H9 (cell line): ENCODE results near the gene FAM219A. TPM values are rescaled to one million over a fixed set of nuclear protein-coding genes. Genes with fewer than 3 reads are reported as not detected.

Source experiments
- DNase-seq: peaks from one replicate; pipeline ENCODE4 v3.0.0-alpha.2; 2017
- H2AFZ ChIP-seq: one replicate; pipeline ENCODE4 v1.6.1; 2013; ENCODE audit warnings: mild to moderate bottlenecking, low read length, control low read depth, moderate library complexity
- H2AK5ac ChIP-seq: 2 replicates; pipeline ENCODE4 v1.6.1; 2013; ENCODE audit warnings: low read length, control low read depth, mixed read lengths; ENCODE audit not compliant: insufficient read length
- H2BK120ac ChIP-seq: one replicate; pipeline ENCODE4 v1.6.1; 2013; ENCODE audit warnings: low read depth, mild to moderate bottlenecking, low read length, control low read depth, inconsistent platforms; ENCODE audit not compliant: poor library complexity, severe bottlenecking
- H2BK12ac ChIP-seq: 2 replicates; pipeline ENCODE4 v1.6.1; 2013; ENCODE audit warnings: low read length, control low read depth, mixed read lengths, low read depth; ENCODE audit not compliant: insufficient read length
- H2BK15ac ChIP-seq: 2 replicates; pipeline ENCODE4 v1.6.1; 2013; ENCODE audit warnings: low read depth, low read length, control low read depth
- H2BK20ac ChIP-seq: one replicate; pipeline ENCODE4 v1.6.1; 2013; ENCODE audit warnings: low read depth, mild to moderate bottlenecking, low read length, control low read depth, inconsistent platforms; ENCODE audit not compliant: poor library complexity, severe bottlenecking
- H2BK5ac ChIP-seq: 2 replicates; pipeline ENCODE4 v1.6.1; 2013; ENCODE audit warnings: low read length, control low read depth, mixed read lengths; ENCODE audit not compliant: insufficient read length
- H3K14ac ChIP-seq: 2 replicates; pipeline ENCODE4 v1.6.1; 2013; ENCODE audit warnings: low read length, control low read depth; ENCODE audit not compliant: insufficient read depth
- H3K18ac ChIP-seq: 2 replicates; pipeline ENCODE4 v1.6.1; 2013; ENCODE audit warnings: low read depth, mild to moderate bottlenecking, mixed read lengths, low read length, control low read depth; ENCODE audit not compliant: insufficient read length
- H3K23ac ChIP-seq: 2 replicates; pipeline ENCODE4 v1.6.1; 2013; ENCODE audit warnings: low read length, control low read depth, mixed read lengths, low read depth; ENCODE audit not compliant: insufficient read length
- H3K23me2 ChIP-seq: 2 replicates; pipeline ENCODE4 v1.6.1; 2013; ENCODE audit warnings: low read depth, mild to moderate bottlenecking, mixed read lengths, low read length, control low read depth; ENCODE audit not compliant: insufficient read length, poor library complexity, severe bottlenecking
- H3K27ac ChIP-seq: 2 replicates; pipeline ENCODE4 v1.5.1; 2013; ENCODE audit warnings: low read length, control low read depth, mixed read lengths, low read depth; ENCODE audit not compliant: insufficient read length
- H3K27me3 ChIP-seq: 2 replicates; pipeline ENCODE4 v1.6.1; 2013; ENCODE audit warnings: low read length, control low read depth, inconsistent platforms; ENCODE audit not compliant: insufficient read depth
- H3K4ac ChIP-seq: 2 replicates; pipeline ENCODE4 v1.6.1; 2013; ENCODE audit warnings: low read depth, mild to moderate bottlenecking, control low read depth, inconsistent platforms, low read length, moderate library complexity
- H3K4me1 ChIP-seq: 2 replicates; pipeline ENCODE4 v1.6.1; 2013; ENCODE audit warnings: low read length, control low read depth, inconsistent platforms; ENCODE audit not compliant: insufficient read depth
- H3K4me2 ChIP-seq: 2 replicates; pipeline ENCODE4 v1.6.1; 2013; ENCODE audit warnings: low read length, control low read depth, mixed read lengths; ENCODE audit not compliant: insufficient read length, insufficient read depth
- H3K56ac ChIP-seq: 2 replicates; pipeline ENCODE4 v1.6.1; 2013; ENCODE audit warnings: low read depth, mild to moderate bottlenecking, mixed read lengths, low read length, control low read depth; ENCODE audit not compliant: insufficient read length
- H3K79me1 ChIP-seq: 2 replicates; pipeline ENCODE4 v1.6.1; 2013; ENCODE audit warnings: low read depth, mild to moderate bottlenecking, moderate library complexity, low read length, control low read depth, inconsistent platforms; ENCODE audit not compliant: insufficient read depth, poor library complexity, severe bottlenecking
- H3K79me2 ChIP-seq: 2 replicates; pipeline ENCODE4 v1.6.1; 2013; ENCODE audit warnings: low read length, control low read depth, inconsistent platforms; ENCODE audit not compliant: insufficient read depth
- H3K9ac ChIP-seq: 2 replicates; pipeline ENCODE4 v1.6.1; 2013; ENCODE audit warnings: low read length, control low read depth, mixed read lengths; ENCODE audit not compliant: insufficient read length; ENCODE audit errors: extremely low read depth
- H3K9me3 ChIP-seq: one replicate; pipeline ENCODE4 v1.6.1; 2013; ENCODE audit warnings: low read depth, low read length, inconsistent platforms; ENCODE audit not compliant: control insufficient read depth
- H3T11ph ChIP-seq: one replicate; pipeline ENCODE4 v1.6.1; 2013; ENCODE audit warnings: mild to moderate bottlenecking, low read length, control low read depth, inconsistent platforms
- H4K20me1 ChIP-seq: one replicate; pipeline ENCODE4 v1.6.1; 2013; ENCODE audit not compliant: control insufficient read depth, insufficient read length, insufficient read depth
- H4K5ac ChIP-seq: 2 replicates; pipeline ENCODE4 v1.6.1; 2013; ENCODE audit warnings: low read depth, mild to moderate bottlenecking, mixed read lengths, low read length, control low read depth; ENCODE audit not compliant: insufficient read length
- H4K8ac ChIP-seq: replicated peaks from 2 replicates; pipeline ENCODE4 v1.6.1; 2013; ENCODE audit warnings: low read length, control low read depth, mixed read lengths, low read depth; ENCODE audit not compliant: insufficient read length
- H4K91ac ChIP-seq: 2 replicates; pipeline ENCODE4 v1.6.1; 2013; ENCODE audit warnings: low read depth, mild to moderate bottlenecking, moderate library complexity, mixed read lengths, low read length, control low read depth; ENCODE audit not compliant: insufficient read length
- H3K27ac Mint-ChIP-seq, 3 experiments: 2 replicates in 2 of 3; 3 replicates in 1 of 3; pipeline ENCODE4 v1.8.0; 2020 to 2021; ENCODE audit warnings: mixed read lengths in 3 of 3, mild to moderate bottlenecking in 1 of 3, moderate library complexity in 1 of 3
- H3K27me3 Mint-ChIP-seq: 2 replicates; pipeline ENCODE4 v1.8.0; 2021; ENCODE audit warnings: low read depth, mild to moderate bottlenecking, moderate library complexity, mixed read lengths
- H3K36me3 Mint-ChIP-seq, 3 experiments: 2 replicates in 2 of 3; 3 replicates in 1 of 3; pipeline ENCODE4 v1.8.0; 2020 to 2021; ENCODE audit warnings: low read depth in 3 of 3, mixed read lengths in 3 of 3; ENCODE audit not compliant: insufficient read depth in 1 of 3
- H3K4me1 Mint-ChIP-seq, 2 experiments: 2 replicates each; pipeline ENCODE4 v1.8.0; 2020; ENCODE audit warnings: mixed read lengths in 2 of 2
- H3K4me3 Mint-ChIP-seq, 2 experiments: 2 replicates in 1 of 2; 3 replicates in 1 of 2; pipeline ENCODE4 v1.8.0; 2020 to 2021; ENCODE audit warnings: mild to moderate bottlenecking in 2 of 2, mixed read lengths in 2 of 2, moderate library complexity in 1 of 2
- H3K9me3 Mint-ChIP-seq, 2 experiments: 2 replicates in 1 of 2; 3 replicates in 1 of 2; pipeline ENCODE4 v1.8.0; 2020; ENCODE audit warnings: mild to moderate bottlenecking in 2 of 2, mixed read lengths in 2 of 2, moderate library complexity in 1 of 2
- whole genome bisulfite sequencing: extraction: QIAGEN DNeasy Blood & Tissue Kit; methylation state at CpG from one replicate; pipeline ENCODE4 v1.1.7; 2013; ENCODE audit warnings: missing lambda C conversion rate, low lambda C conversion rate, mixed read lengths; ENCODE audit not compliant: insufficient read length; ENCODE audit errors: extremely low coverage; 5-methylcytosine and 5-hydroxymethylcytosine counted together
- total RNA-seq: library from RNA; stranded (reverse); gene quantifications from 2 replicates; pipeline ENCODE4 v1.2.1, GENCODE V29; 2021
- TF ChIP-seq, protein P1 (sequence below): fragments of 200-600 bp; sonication (generic); conservative IDR thresholded peaks from 3 replicates; pipeline ENCODE4 v1.8.0; 2021; ENCODE audit warnings: antibody characterized with exemption, mild to moderate bottlenecking

Gene FAM219A
- total RNA-seq, 1 experiment from 2014 or later: 16.7 TPM

DNA sequence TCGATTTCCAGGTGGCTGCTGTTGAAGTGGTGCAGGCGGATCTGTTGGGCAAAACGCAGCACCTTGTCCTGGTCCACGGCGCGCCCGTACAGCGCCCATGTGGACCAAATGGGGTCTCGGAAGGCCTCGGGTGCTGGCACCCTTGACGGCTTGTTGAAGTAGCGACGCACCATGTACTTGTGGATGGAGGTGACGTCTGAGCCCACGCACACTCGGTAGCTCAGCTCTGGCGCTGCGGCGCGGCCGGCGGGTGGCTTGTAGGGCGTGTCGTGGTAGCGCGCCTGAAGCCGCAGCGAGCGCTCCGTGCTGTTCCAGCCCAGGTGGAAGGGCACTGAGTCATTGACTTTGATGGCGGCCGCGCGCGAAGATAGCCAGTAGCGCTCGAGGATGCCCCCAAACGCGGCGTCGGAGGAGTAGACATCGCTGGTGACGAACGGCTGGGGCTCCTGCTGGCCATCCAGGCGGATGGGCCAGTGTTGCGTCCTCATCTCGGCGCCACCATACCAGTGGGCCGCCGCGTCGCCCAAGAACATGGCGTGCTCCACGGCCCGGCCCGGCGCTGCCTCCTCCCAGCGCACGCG is 86.4 kb downstream of the FAM219A start:
- H3K79me2 ChIP-seq: no peaks in the 10 kb centered on the region
- no peak overlapping the region for H3K56ac ChIP-seq
- H4K20me1 ChIP-seq: no peaks in the 10 kb centered on the region
- H3T11ph ChIP-seq: no peak overlapping the region
- DNase-seq: no peak
- Mint-ChIP-seq H3K9me3 (peaks cover 7 to 18% of the 10 kb centered on the region in 2 experiments; a peak in 4 of 5 replicates), H3K36me3 (peaks cover 41 to 44% (median 44%) of the 10 kb centered on the region in 3 experiments), H3K4me1 (peaks cover 16 to 19% of the 10 kb centered on the region in 2 experiments), H3K27ac (no peak overlapping the region), H3K27me3 (peaks cover 3% of the 10 kb centered on the region), H3K4me3 (no peak overlapping the region)
- H4K91ac ChIP-seq: no peak overlapping the region
- H3K9ac ChIP-seq: no peak overlapping the region
- no peaks in the 10 kb centered on the region for H3K79me1 ChIP-seq
- H3K27ac ChIP-seq: no peak overlapping the region
- H2AK5ac ChIP-seq: no peak overlapping the region
- TF ChIP-seq, protein P1, sequence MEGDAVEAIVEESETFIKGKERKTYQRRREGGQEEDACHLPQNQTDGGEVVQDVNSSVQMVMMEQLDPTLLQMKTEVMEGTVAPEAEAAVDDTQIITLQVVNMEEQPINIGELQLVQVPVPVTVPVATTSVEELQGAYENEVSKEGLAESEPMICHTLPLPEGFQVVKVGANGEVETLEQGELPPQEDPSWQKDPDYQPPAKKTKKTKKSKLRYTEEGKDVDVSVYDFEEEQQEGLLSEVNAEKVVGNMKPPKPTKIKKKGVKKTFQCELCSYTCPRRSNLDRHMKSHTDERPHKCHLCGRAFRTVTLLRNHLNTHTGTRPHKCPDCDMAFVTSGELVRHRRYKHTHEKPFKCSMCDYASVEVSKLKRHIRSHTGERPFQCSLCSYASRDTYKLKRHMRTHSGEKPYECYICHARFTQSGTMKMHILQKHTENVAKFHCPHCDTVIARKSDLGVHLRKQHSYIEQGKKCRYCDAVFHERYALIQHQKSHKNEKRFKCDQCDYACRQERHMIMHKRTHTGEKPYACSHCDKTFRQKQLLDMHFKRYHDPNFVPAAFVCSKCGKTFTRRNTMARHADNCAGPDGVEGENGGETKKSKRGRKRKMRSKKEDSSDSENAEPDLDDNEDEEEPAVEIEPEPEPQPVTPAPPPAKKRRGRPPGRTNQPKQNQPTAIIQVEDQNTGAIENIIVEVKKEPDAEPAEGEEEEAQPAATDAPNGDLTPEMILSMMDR: no peak
- H2BK5ac ChIP-seq: no peak overlapping the region
- H3K4me2 ChIP-seq: no peak overlapping the region
- H2BK120ac ChIP-seq: no peak overlapping the region
- H3K4me1 ChIP-seq: 0 out of 2 replicates have a peak, but pooled peaks cover 4% of the 10 kb centered on the region
- H3K14ac ChIP-seq: no peak overlapping the region
- H3K18ac ChIP-seq: no peak overlapping the region
- H3K23ac ChIP-seq: no peak overlapping the region
- H4K8ac ChIP-seq: no peak overlapping the region
- H4K5ac ChIP-seq: no peak overlapping the region
- no peaks in the 10 kb centered on the region for H3K27me3 ChIP-seq
- no peaks in the 10 kb centered on the region for H3K9me3 ChIP-seq
- WGBS: no CpG with 5 or more reads among the region's 60 CpGs
- no peak overlapping the region for H2AFZ ChIP-seq
- H2BK12ac ChIP-seq: no peak overlapping the region
- peaks cover 8% of the 10 kb centered on the region for H3K23me2 ChIP-seq
- no peak overlapping the region for H2BK15ac ChIP-seq
- no peak overlapping the region for H3K4ac ChIP-seq
- no peak overlapping the region for H2BK20ac ChIP-seq
